ENCODE measurements around the gene CFAP210. TPM values are rescaled to one million over a fixed set of nuclear protein-coding genes. Genes with fewer than 3 reads are reported as not detected.

Gene CFAP210
- total RNA-seq, 1 experiment from 2014 or later, result 0.94 TPM

GRCh38 chr2:169704160-169704708 is 10.0 kb upstream of the CFAP210 start:
- Mint-ChIP-seq H3K27ac (no peak overlapping the region), H3K4me3 (no peak overlapping the region), H3K36me3 (ENCODE audit: insufficient read depth in 1 of 3, low read depth in 3 of 3) (peaks cover 0 to 9% (median under 1%) of the 10 kb centered on the region in 3 experiments; a peak in 5 of 7 replicates), H3K9me3 (no peaks in the 10 kb centered on the region), H3K4me1 (no peaks in the 10 kb centered on the region), H3K27me3 (ENCODE audit: low read depth) (no peaks in the 10 kb centered on the region)
- no CpG with 5 or more reads among the region's 1 CpG for WGBS (ENCODE audit: extremely low coverage, insufficient read length, low lambda C conversion rate)
- H2AK5ac ChIP-seq (ENCODE audit: insufficient read length, low read length), result no peak overlapping the region
- H4K20me1 ChIP-seq (ENCODE audit: control insufficient read depth, insufficient read depth, insufficient read length), result no peaks in the 10 kb centered on the region
- H4K8ac ChIP-seq (replicated peaks; ENCODE audit: insufficient read length, low read depth, low read length), result no peak overlapping the region
- H3K79me1 ChIP-seq (ENCODE audit: insufficient read depth, low read depth, low read length, poor library complexity, severe bottlenecking), result no peaks in the 10 kb centered on the region
- no peaks in the 10 kb centered on the region for H3K79me2 ChIP-seq (ENCODE audit: insufficient read depth, low read length)
- H3K4ac ChIP-seq (ENCODE audit: low read depth, low read length), result no peak overlapping the region
- H3K14ac ChIP-seq (ENCODE audit: insufficient read depth, low read length), result no peak overlapping the region
- no peak overlapping the region for H2BK15ac ChIP-seq (ENCODE audit: low read depth, low read length)
- no peak overlapping the region for H3T11ph ChIP-seq (ENCODE audit: low read length)
- no peak overlapping the region for H2BK20ac ChIP-seq (ENCODE audit: low read depth, low read length, poor library complexity, severe bottlenecking)
- H3K4me2 ChIP-seq (ENCODE audit: insufficient read depth, insufficient read length, low read length), result no peak overlapping the region
- H3K9ac ChIP-seq (ENCODE audit: extremely low read depth, insufficient read length, low read length), result no peak overlapping the region
- H2BK5ac ChIP-seq (ENCODE audit: insufficient read length, low read length), result no peak overlapping the region
- DNase-seq, result no peak
- TF ChIP-seq CTCF (conservative IDR thresholded peaks at IDR 0.05), result no peak
- H3K27me3 ChIP-seq (ENCODE audit: insufficient read depth, low read length), result no peaks in the 10 kb centered on the region
- no peaks in the 10 kb centered on the region for H3K23me2 ChIP-seq (ENCODE audit: insufficient read length, low read depth, low read length, poor library complexity, severe bottlenecking)
- H3K23ac ChIP-seq (ENCODE audit: insufficient read length, low read depth, low read length), result no peak overlapping the region
- H2BK12ac ChIP-seq (ENCODE audit: insufficient read length, low read depth, low read length), result no peak overlapping the region
- no peak overlapping the region for H3K27ac ChIP-seq (ENCODE audit: insufficient read length, low read depth, low read length)
- no peak overlapping the region for H3K56ac ChIP-seq (ENCODE audit: insufficient read length, low read depth, low read length)
- H3K4me1 ChIP-seq (ENCODE audit: insufficient read depth, low read length), result no peaks in the 10 kb centered on the region
- no peak overlapping the region for H3K18ac ChIP-seq (ENCODE audit: insufficient read length, low read depth, low read length)
- H2BK120ac ChIP-seq (ENCODE audit: low read depth, low read length, poor library complexity, severe bottlenecking), result no peak overlapping the region
- H4K5ac ChIP-seq (ENCODE audit: insufficient read length, low read depth, low read length), result no peak overlapping the region
- no peak overlapping the region for H2AFZ ChIP-seq (ENCODE audit: low read length)
- H4K91ac ChIP-seq (ENCODE audit: insufficient read length, low read depth, low read length), result no peak overlapping the region
- no peaks in the 10 kb centered on the region for H3K9me3 ChIP-seq (ENCODE audit: control insufficient read depth, low read depth, low read length)

All from H9 (cell line).